ENCODE results near the gene SOX13.

The SOX13 gene

DNA sequence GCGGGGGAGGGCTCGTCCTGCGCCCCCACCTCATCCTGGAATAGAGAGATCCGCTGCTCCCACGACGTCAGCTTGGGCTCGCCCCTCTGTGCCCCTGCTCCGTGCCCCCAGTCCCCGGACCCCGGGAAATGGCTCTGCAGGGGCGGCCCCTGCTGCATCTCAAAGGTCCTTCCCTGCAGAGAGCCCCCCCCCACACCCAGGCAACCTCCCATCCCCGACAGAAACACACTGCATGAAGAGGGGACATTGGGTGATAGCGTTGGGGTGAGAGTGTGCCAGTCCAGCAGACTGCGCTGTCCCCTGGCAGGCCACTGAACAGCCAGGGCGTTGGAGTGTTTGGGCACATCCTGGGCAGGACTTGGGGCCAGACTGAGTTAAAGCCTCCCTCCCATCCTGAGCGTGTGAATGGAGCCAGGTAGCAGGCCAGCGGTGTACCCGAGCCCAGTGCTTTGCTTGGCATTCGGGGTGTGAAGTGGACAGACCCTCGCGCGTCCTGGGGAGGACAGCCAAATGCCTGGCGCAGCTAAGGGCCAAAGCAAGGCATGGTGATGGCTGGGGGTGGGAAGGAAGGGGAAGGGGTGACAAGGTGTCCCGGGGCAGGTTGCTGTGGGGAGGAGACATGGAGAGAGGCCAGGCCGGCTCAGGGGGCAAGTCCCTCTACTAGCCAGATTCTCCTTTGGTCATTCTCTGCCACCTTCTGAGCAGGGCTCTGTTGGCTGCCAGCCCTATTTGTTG is 79.6 kb downstream of the SOX13 start:
- DNase-seq (ENCODE audit: low read depth in 3 of 3) = no peak

- no peak for DNase-seq (ENCODE audit: low read depth in 3 of 3)
Observed at GRCh38 chr1:204153667-204154066, 80.8 kb downstream of the SOX13 start.

GRCh38 chr1:204154568-204155255 is 81.8 kb downstream of the SOX13 start:
- DNase-seq (ENCODE audit: low read depth in 3 of 3) = no peak

GRCh38 chr1:204155881-204156280 is 83.0 kb downstream of the SOX13 start:
- DNase-seq (ENCODE audit: low read depth in 3 of 3) = no peak

DNA sequence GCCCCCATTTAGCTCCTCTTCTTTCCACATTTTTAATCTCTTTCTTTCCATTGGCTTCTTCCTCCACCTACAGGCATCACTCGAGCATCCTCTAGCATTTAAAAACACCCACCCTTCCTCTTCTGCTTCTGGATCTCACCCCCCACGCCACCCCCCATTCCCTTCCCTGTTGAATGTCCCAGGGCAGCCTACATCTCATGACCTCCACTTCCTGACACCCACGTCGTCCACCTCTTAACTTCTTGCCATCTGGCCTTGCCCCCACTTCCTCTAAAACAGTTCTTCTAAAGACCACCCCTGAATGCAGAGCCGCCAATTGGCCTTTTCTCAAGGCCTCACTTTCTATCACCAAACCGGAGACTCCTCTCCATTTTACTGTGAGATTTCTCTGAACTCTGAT is 85.0 kb downstream of the SOX13 start:
- no peak for DNase-seq (ENCODE audit: low read depth in 3 of 3)

GRCh38 chr1:204161609-204162493 is 88.9 kb downstream of the SOX13 start:
- DNase-seq (ENCODE audit: low read depth in 3 of 3) = no peak

- DNase-seq (ENCODE audit: low read depth in 3 of 3) = peak; percentile 54 to 77 (median 61)
Observed at GRCh38 chr1:204162494-204163074, 89.7 kb downstream of the SOX13 start.

DNA sequence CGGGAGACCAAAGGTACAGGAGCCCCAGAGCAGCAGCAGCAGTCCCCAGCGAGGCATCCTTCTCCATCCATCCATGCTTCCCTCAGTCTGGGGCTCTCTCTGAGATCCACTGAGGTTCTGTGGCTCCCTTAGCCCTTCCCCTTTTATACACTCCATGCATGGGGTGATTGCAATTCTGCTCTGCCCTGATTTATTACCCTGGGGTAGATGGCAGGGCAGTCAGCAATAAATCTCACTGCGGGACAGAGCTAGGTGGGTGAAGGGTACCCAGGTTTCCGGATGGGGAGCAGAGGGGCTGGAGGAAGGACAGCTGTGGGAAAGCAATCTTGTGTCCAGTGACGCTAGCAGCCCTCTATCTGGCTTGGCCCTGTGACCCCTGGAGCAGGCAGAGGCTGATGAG is 93.3 kb downstream of the SOX13 start, which contains the start of gene REN:
TSS of gene REN (minus strand) at position 119 of the 400 bp plus-strand sequence. CDS start at position 75, 44 bp downstream.
- DNase-seq (ENCODE audit: low read depth in 3 of 3) = no peak

- DNase-seq (ENCODE audit: low read depth in 3 of 3) = no peak
Observed at GRCh38 chr1:204167730-204168129, 94.8 kb downstream of the SOX13 start.

DNA sequence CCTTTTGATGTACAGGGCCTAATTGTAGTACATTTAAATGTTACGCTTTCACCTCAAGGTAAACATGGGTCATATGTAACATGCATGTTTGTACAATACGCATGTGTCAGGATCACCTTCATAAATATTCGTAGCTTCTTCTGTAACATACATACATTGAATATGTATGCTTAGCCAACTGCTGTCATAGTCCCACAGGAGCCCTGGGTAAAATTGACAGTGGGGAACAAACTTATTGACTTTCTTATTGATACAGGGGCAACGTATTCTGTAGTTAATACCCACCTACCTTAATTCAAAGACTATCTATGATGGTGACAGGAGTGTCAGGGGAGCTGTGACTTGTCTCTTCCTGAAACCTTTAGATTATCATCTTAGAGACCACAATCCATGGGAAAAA is 96.9 kb downstream of the SOX13 start:
- DNase-seq (ENCODE audit: low read depth in 3 of 3) = no peak

- DNase-seq (ENCODE audit: low read depth in 3 of 3) = no peak
Observed at GRCh38 chr1:204170494-204171155, 97.7 kb downstream of the SOX13 start.

- DNase-seq (ENCODE audit: low read depth in 3 of 3) = no peak
Observed at GRCh38 chr1:204171751-204172178, 98.8 kb downstream of the SOX13 start.

- DNase-seq (ENCODE audit: low read depth in 3 of 3) = no peak
Observed at GRCh38 chr1:204172404-204173029, 99.6 kb downstream of the SOX13 start.

GRCh38 chr1:204174958-204175357 is 102.0 kb downstream of the SOX13 start:
- no peak for DNase-seq (ENCODE audit: low read depth in 3 of 3)

GRCh38 chr1:204176049-204176448 is 103.1 kb downstream of the SOX13 start:
- DNase-seq (ENCODE audit: low read depth in 3 of 3) = no peak

GRCh38 chr1:204177133-204177532 is 104.2 kb downstream of the SOX13 start:
- DNase-seq (ENCODE audit: low read depth in 3 of 3) = no peak

Data from stimulated activated CD4-positive, alpha-beta T cell treated with anti-CD3 and anti-CD28 coated beads, TNF-alpha, amount 100 ng/mL, for 24 hours (primary cell).